GM19240 (cell line): ENCODE results near the gene EPS8L2.

ENCODE experiments used
- DNase-seq: peaks from one replicate; pipeline ENCODE4 v3.0.0; 2011; ENCODE audit warnings: low spot score; ENCODE audit not compliant: insufficient read length

EPS8L2 gene

DNA sequence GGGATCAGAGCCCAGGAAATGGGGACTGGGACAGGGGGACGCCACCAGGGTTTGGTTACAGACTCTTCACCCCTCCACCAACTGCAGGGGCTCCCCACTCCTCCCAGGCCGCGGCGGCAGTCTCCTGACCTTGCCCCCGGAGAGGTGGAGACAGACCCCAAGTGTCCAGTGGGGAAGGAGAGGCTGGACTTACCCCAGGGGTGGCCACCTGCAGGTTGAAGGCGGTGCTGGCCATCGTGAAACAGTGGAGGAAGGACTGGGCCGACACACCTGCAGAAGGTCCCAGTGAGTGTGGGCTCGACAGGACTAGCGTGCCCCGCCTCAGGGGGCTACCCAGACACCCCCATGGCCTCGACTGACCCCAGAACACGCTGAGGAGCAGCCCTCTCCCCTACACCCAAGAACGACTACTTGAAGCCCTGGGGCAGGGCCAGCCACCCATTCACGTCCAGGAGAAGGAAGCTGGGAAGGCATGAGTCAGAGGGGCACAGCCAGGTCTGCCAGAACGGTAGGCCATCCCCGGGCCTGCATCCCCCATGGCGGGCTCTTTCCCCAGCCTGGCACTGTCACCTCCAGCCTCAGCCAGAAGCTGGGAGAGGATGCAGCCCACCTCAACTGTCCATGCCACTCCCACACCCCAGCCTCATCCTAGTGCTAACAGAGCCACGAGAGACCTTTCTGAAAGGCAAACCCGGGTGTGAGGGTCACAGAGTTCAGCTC is 69.0 kb downstream of the EPS8L2 start:
- DNase-seq, result no peak

DNA sequence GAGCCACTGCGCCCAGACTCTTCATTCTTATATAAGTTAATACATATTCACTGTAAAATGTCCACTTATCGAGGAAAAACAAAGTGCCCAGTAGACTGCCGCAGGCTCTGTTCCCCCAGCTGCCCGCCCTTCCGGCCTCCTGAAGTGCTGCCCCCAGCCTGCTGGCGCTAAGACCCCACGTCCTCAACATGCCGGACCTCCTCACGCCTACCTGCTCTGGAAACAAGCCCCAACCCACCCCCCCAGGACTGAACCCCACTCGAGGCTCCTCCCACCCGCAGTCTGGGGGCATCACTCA is 70.2 kb downstream of the EPS8L2 start:
- DNase-seq, result no peak

- peak; percentile 62 for DNase-seq
Measured at GRCh38 chr11:776561-777287, 70.7 kb downstream of the EPS8L2 start.
